Upper lobe of left lung (tissue), 6 donors: Measurements from ENCODE around the gene CS. TPM values are rescaled to one million over a fixed set of nuclear protein-coding genes. Genes with fewer than 3 reads are reported as not detected.

Source experiments
- ATAC-seq, 2 donors: fragments of 200-7000 bp; cut with Tn5 transposase; one replicate each; pipeline ENCODE4 v1.9.1; 2022; ENCODE audit warnings: mild to moderate bottlenecking in 2 of 2, moderate library complexity in 2 of 2; ENCODE audit not compliant: low FRiP score in 2 of 2
- DNase-seq, 2 donors: peaks; one replicate each; pipeline ENCODE4 v3.0.0-alpha.2; 2019 to 2020
- H3K27ac ChIP-seq, 4 donors: fragments of 200-600 bp; sonication (generic); one replicate each; pipeline ENCODE4 v1.5.1; 2016 to 2019
- H3K27me3 ChIP-seq, 4 donors: fragments of 200-600 bp; sonication (generic); one replicate each; pipeline ENCODE4 v1.5.1; 2017 to 2019
- H3K36me3 ChIP-seq, 4 donors: fragments of 200-600 bp; sonication (generic); one replicate each; pipeline ENCODE4 v1.5.1; 2016 to 2019
- H3K4me1 ChIP-seq, 4 donors: fragments of 200-600 bp; sonication (generic); one replicate each; pipeline ENCODE4 v1.5.1; 2018 to 2019
- H3K4me3 ChIP-seq, 4 donors: fragments of 200-600 bp; sonication (generic); one replicate each; pipeline ENCODE4 v1.5.1; 2017 to 2019; ENCODE audit warnings: mild to moderate bottlenecking in 2 of 4, moderate library complexity in 1 of 4
- H3K9me3 ChIP-seq, 4 donors: fragments of 200-600 bp; sonication (generic); one replicate each; pipeline ENCODE4 v1.5.1; 2018 to 2019
- CTCF ChIP-seq, 6 experiments: fragments of 450-650 bp in 4 of 6; fragments of 200-600 bp in 2 of 6; sonication (generic) in 2 of 6; IDR thresholded peaks; one replicate each; pipeline ENCODE4 v1.5.1; 2016 to 2019; ENCODE audit warnings: antibody characterized with exemption in 6 of 6
- EP300 ChIP-seq, 4 donors: sonication (generic); formaldehyde crosslinking; IDR thresholded peaks; one replicate each; pipeline ENCODE4 v1.5.1; 2017; ENCODE audit warnings: antibody characterized with exemption in 4 of 4, control low read depth in 2 of 4
- POLR2A ChIP-seq, 4 donors: fragments of 450-650 bp; IDR thresholded peaks; one replicate each; pipeline ENCODE4 v1.5.1; 2016 to 2017; ENCODE audit warnings: antibody characterized with exemption in 4 of 4, mild to moderate bottlenecking in 2 of 4
- POLR2AphosphoS5 ChIP-seq, 2 donors: sonication (generic); formaldehyde crosslinking; IDR thresholded peaks; one replicate each; pipeline ENCODE4 v1.5.1; 2017; ENCODE audit warnings: antibody characterized with exemption in 2 of 2
- WGBS, 2 donors: methylation state at CpG; one replicate each; pipeline ENCODE4 v1.1.5; 2017 to 2018; 5-methylcytosine and 5-hydroxymethylcytosine counted together
- total RNA-seq, 6 donors: library from RNA; depleted of rRNA in 4 of 6; stranded (reverse); fragments of >200 nt in 4 of 6; gene quantifications; one replicate each; pipeline versions ENCODE4 v1.1.0 to v1.2.1, GENCODE V29; 2016 to 2021
- donor health status: DM: no; HTN: no; CAD: no; lungs with moderate emphysema.
- donor health status: DM: no; HTN: yes; CAD: no; lungs with severe emphysema.

The CS gene
- total RNA-seq, 6 donors from 2014 or later, result 99.9 to 201 (median 151) TPM

GRCh38 chr12:56258068-56258819 lies 41.9 kb downstream of the CS start, which contains the start of gene ANKRD52:
Gene ANKRD52 (minus strand): TSS chr12:56258384. CDS start chr12:56258269, 115 bp downstream.
- Histone ChIP-seq H3K36me3 (peaks cover 8 to 27% (median 26%) of the 10 kb centered on the region in 4 donors), H3K9me3 (no peaks in the 10 kb centered on the region), H3K4me3 (peak within 1 kb of the TSS; percentile 43 to 93 (median 86)), H3K4me1 (peaks cover 21 to 32% (median 32%) of the 10 kb centered on the region in 4 donors), H3K27ac (peak within 1 kb of the TSS; percentile 80 to 92 (median 86)), H3K27me3 (no peaks in the 10 kb centered on the region)
- DNase-seq (peak; percentile 79 to 97), ATAC-seq (peak; percentile 90 to 98)
- TF ChIP-seq POLR2AphosphoS5 (IDR thresholded peaks at IDR 0.05) (peak in 1 of 2 donors; percentile 15), POLR2A (IDR thresholded peaks at IDR 0.05) (peak in 1 of 4 donors; percentile 63), EP300 (IDR thresholded peaks at IDR 0.05) (no peak), CTCF (IDR thresholded peaks at IDR 0.05) (peak; percentile 88 to 98 (median 96))
- WGBS, 2 donors, result 0% methylated on average over 6 to 18 of the region's 78 CpGs

GRCh38 chr12:56257491-56258067 lies 42.6 kb downstream of the CS start:
- peaks cover 15 to 34% (median 32%) of the 10 kb centered on the region in 4 donors for H3K36me3 ChIP-seq
- peaks cover 21 to 32% (median 32%) of the 10 kb centered on the region in 4 donors for H3K4me1 ChIP-seq
- no peaks in the 10 kb centered on the region for H3K27me3 ChIP-seq
- H3K9me3 ChIP-seq, result no peaks in the 10 kb centered on the region
- ATAC-seq (peak; percentile 16 to 38), DNase-seq (peak in 1 of 2 donors; percentile 28)
- peak overlapping the region; percentile 43 to 93 (median 86) for H3K4me3 ChIP-seq
- peak overlapping the region; percentile 80 to 92 (median 86) for H3K27ac ChIP-seq
- WGBS, 2 donors, result 1 to 2% methylated on average over 10 to 23 of the region's 27 CpGs
- TF ChIP-seq EP300 (IDR thresholded peaks at IDR 0.05) (no peak), CTCF (IDR thresholded peaks at IDR 0.05) (no peak), POLR2AphosphoS5 (IDR thresholded peaks at IDR 0.05) (no peak), POLR2A (IDR thresholded peaks at IDR 0.05) (no peak)

- ATAC-seq, result no peak
- Histone ChIP-seq H3K27me3 (no peaks in the 10 kb centered on the region), H3K36me3 (peaks cover 20 to 39% (median 37%) of the 10 kb centered on the region in 4 donors), H3K9me3 (no peaks in the 10 kb centered on the region), H3K4me3 (peak overlapping the region in 3 of 4 donors; percentile 83 to 93 (median 88)), H3K27ac (peak overlapping the region in 2 of 4 donors; percentile 87 to 92), H3K4me1 (peaks cover 21 to 32% (median 32%) of the 10 kb centered on the region in 4 donors)
- TF ChIP-seq POLR2A (IDR thresholded peaks at IDR 0.05) (no peak), POLR2AphosphoS5 (IDR thresholded peaks at IDR 0.05) (no peak), EP300 (IDR thresholded peaks at IDR 0.05) (no peak), CTCF (IDR thresholded peaks at IDR 0.05) (no peak)
- no peak for DNase-seq
- 68 to 73% methylated on average over 5 to 8 of the region's 8 CpGs for WGBS, 2 donors
These were observed 43.1 kb downstream of the CS start for GRCh38 chr12:56257071-56257470.

- H3K4me3 ChIP-seq, result peak overlapping the region in 1 of 4 donors; percentile 93
- peaks cover 26 to 45% (median 44%) of the 10 kb centered on the region in 4 donors for H3K36me3 ChIP-seq
- DNase-seq (no peak), ATAC-seq (no peak)
- peak overlapping the region in 1 of 4 donors; percentile 21 for H3K27ac ChIP-seq
- no peaks in the 10 kb centered on the region for H3K27me3 ChIP-seq
- WGBS, 2 donors, result 27 to 56% methylated on average over 2 to 4 of the region's 4 CpGs
- TF ChIP-seq POLR2AphosphoS5 (IDR thresholded peaks at IDR 0.05) (no peak), POLR2A (IDR thresholded peaks at IDR 0.05) (no peak), CTCF (IDR thresholded peaks at IDR 0.05) (no peak), EP300 (IDR thresholded peaks at IDR 0.05) (no peak)
- H3K9me3 ChIP-seq, result no peaks in the 10 kb centered on the region
- H3K4me1 ChIP-seq, result peaks cover 21 to 32% (median 32%) of the 10 kb centered on the region in 4 donors
These were observed 43.7 kb downstream of the CS start for GRCh38 chr12:56256326-56256960.
